GM13976 (cell line): ENCODE measurements around the gene ITPR2.

Experiments
- DNase-seq: peaks from one replicate; pipeline ENCODE4 v3.0.0; 2012; ENCODE audit warnings: low spot score
- in situ Hi-C: fragments of 300-500 bp; cut with MboI; formaldehyde crosslinking; loops from one replicate; pipeline ENCODE4 v1.12.0; 2022; ENCODE audit warnings: low sequenced_read_pairs, mixed read lengths, inconsistent platforms; ENCODE audit not compliant: unreplicated experiment
- TF ChIP-seq, protein P1 (sequence below): IDR thresholded peaks from 2 replicates; pipeline ENCODE4 v1.5.1; 2012; ENCODE audit warnings: borderline replicate concordance, mild to moderate bottlenecking; ENCODE audit not compliant: insufficient read depth; ENCODE audit errors: extremely low read depth, missing control alignments, control extremely low read depth

The ITPR2 gene

GRCh38 chr12:26691234-26691970 lies 141.6 kb downstream of the ITPR2 start:
- TF ChIP-seq, protein P1, sequence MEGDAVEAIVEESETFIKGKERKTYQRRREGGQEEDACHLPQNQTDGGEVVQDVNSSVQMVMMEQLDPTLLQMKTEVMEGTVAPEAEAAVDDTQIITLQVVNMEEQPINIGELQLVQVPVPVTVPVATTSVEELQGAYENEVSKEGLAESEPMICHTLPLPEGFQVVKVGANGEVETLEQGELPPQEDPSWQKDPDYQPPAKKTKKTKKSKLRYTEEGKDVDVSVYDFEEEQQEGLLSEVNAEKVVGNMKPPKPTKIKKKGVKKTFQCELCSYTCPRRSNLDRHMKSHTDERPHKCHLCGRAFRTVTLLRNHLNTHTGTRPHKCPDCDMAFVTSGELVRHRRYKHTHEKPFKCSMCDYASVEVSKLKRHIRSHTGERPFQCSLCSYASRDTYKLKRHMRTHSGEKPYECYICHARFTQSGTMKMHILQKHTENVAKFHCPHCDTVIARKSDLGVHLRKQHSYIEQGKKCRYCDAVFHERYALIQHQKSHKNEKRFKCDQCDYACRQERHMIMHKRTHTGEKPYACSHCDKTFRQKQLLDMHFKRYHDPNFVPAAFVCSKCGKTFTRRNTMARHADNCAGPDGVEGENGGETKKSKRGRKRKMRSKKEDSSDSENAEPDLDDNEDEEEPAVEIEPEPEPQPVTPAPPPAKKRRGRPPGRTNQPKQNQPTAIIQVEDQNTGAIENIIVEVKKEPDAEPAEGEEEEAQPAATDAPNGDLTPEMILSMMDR = no peak
- no peak for DNase-seq
- in situ Hi-C loops = no loop called here

- DNase-seq = no peak
- in situ Hi-C loops = no loop called here
- TF ChIP-seq, protein P1 = no peak
Measured at GRCh38 chr12:26690601-26691000, 142.4 kb downstream of the ITPR2 start.

DNA sequence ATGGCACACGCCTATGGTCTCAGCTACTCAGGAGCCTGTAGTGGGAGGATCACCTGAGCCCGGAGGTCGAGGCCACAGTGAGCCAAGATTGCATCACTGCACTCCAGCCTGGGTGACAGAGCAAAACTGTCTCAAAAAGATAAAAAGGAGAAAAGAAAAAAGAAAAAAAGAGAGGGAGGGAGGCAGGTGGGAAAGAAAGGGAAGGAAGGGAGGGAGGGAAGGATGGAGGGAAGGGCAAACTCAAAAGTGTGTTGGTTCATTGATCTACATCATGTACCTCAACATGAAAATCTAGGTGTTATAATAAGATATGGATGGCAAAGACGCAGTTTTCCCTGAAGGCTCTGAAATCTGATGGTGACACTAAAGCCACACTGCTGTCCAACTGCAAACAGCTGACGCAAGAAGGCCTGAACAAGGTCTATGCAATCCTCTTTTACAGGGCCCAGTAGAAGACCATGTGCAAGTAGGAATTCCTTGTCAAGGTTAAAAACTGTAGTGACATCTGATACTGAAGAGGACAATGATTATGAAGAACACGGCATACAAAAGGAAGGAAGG lies 143.6 kb downstream of the ITPR2 start:
- in situ Hi-C loops = no loop called here
- TF ChIP-seq, protein P1 = no peak
- no peak for DNase-seq

DNA sequence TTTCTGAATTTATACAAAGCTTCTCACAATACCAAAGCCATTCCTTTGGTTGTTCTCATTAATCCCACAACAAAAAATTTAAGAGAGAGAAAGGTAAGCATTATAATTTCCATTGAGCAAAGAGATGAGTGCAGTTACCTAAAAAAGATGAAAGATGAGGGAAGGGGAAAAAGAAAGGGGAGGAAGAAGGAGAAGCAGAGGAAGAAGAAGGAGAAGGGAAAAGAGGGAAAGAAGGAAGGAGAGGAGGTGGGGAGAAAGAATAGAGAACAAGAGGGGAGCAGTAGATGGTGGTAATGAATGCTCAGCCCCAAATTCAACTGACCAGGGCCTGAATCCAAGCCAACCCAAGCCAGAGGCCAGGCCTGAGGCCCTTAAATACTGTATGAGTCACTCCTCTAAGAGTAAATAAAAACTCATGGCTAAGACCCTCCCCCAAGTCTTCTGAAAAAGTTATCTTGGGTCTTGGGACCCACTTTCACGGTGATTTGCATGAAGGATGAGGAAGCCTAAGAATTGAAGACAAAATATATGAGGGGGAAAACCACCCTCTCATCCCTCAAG lies 144.6 kb downstream of the ITPR2 start:
- no peak for DNase-seq
- in situ Hi-C loops = no loop called here
- TF ChIP-seq, protein P1 = no peak

- TF ChIP-seq, protein P1 = no peak
- in situ Hi-C loops = no loop called here
- DNase-seq = no peak
Measured at GRCh38 chr12:26686408-26686807, 146.6 kb downstream of the ITPR2 start.

GRCh38 chr12:26684101-26684500 lies 148.9 kb downstream of the ITPR2 start:
- TF ChIP-seq, protein P1 = no peak
- no peak for DNase-seq
- in situ Hi-C loops = no loop called here
